Kidney (tissue), 14 donors: ENCODE results near the gene KRT7. TPM values are rescaled to one million over a fixed set of nuclear protein-coding genes. Genes with fewer than 3 reads are reported as not detected.
A peak's percentile ranks its signal among the peaks of the same experiment; 100 is the strongest.

Experiments
- DNase-seq, 5 donors: peaks; one replicate each; pipeline ENCODE4 v3.0.0-alpha.2; 2013 to 2020
- FAIRE-seq: peaks from 2 replicates; lab custom pipeline; 2012; peaks lifted over from hg19 to GRCh38; lab: Jason Lieb, UNC
- H3K27ac ChIP-seq, 2 donors: one replicate each; pipeline ENCODE4 v1.7.0; 2013; ENCODE audit warnings: low read depth in 2 of 2, low read length in 2 of 2, inconsistent platforms in 1 of 2
- H3K27me3 ChIP-seq: one replicate; pipeline ENCODE4 v1.7.1; 2013; ENCODE audit warnings: low read length, inconsistent platforms; ENCODE audit not compliant: control insufficient read depth, insufficient read depth
- H3K36me3 ChIP-seq, 3 donors: one replicate each; pipeline versions ENCODE4 v1.7.0 to v1.7.1; 2013; ENCODE audit warnings: low read length in 3 of 3, control low read depth in 1 of 3, inconsistent platforms in 1 of 3; ENCODE audit not compliant: insufficient read depth in 3 of 3, control insufficient read depth in 2 of 3
- H3K4me1 ChIP-seq, 3 donors: one replicate each; pipeline versions ENCODE4 v1.7.0 to v1.7.1; 2013; ENCODE audit warnings: low read length in 3 of 3, inconsistent platforms in 1 of 3, low read depth in 1 of 3; ENCODE audit not compliant: control insufficient read depth in 2 of 3, insufficient read depth in 2 of 3
- H3K4me3 ChIP-seq, 3 donors: one replicate each; pipeline versions ENCODE4 v1.7.0 to v1.8.1; 2013; ENCODE audit warnings: low read length in 3 of 3, control low read depth in 1 of 3, inconsistent platforms in 1 of 3
- H3K9ac ChIP-seq, 3 donors: one replicate each; pipeline versions ENCODE4 v1.7.0 to v1.7.1; 2013; ENCODE audit warnings: low read length in 3 of 3, control low read depth in 1 of 3, inconsistent platforms in 1 of 3
- H3K9me3 ChIP-seq, 3 donors: one replicate each; pipeline versions ENCODE4 v1.7.0 to v1.7.1; 2013; ENCODE audit warnings: low read length in 3 of 3, control low read depth in 1 of 3, inconsistent platforms in 1 of 3; ENCODE audit not compliant: control insufficient read depth in 2 of 3, insufficient read depth in 1 of 3
- intact Hi-C: fragments of 100-400 bp; cut with DNase I; formaldehyde crosslinking; loops from one replicate; pipeline ENCODE4 v1.11.1; 2022
- polyA plus RNA-seq: library from polyadenylated mRNA; stranded (reverse); fragments of 350-450 nt; fragmentation: Illumina TruSeq; extraction: RNeasy Lipid Tissue Mini Kit (QIAGEN cat#74804); gene quantifications from one replicate; pipeline ENCODE4 v1.2.3, GENCODE V29; 2014; ENCODE audit warnings: low read depth, low replicate concordance; ENCODE audit not compliant: insufficient read depth
- total RNA-seq: library from RNA; stranded (reverse); fragmentation: NEBNext Ultra II Directional; extraction: Animal tissue kit (Norgen Biotek cat#: 25700); gene quantifications from one replicate; pipeline ENCODE4 v1.2.1, GENCODE V29; 2021
- TF ChIP-seq, protein P1 (sequence below): IDR thresholded peaks from 3 replicates; pipeline ENCODE4 v1.5.1; 2012; ENCODE audit warnings: mild to moderate bottlenecking, moderate library complexity, borderline replicate concordance; ENCODE audit not compliant: insufficient read depth; ENCODE audit errors: extremely low read depth
- donor health status: control.
- donor health status: control.
- donor health status: control.
- donor health status: control.
- donor health status: control.
- donor health status: DM: yes; HTN: yes; CAD: no.
- donor health status: Normal renal cell carcinoma (clear cell type).

KRT7 gene
- total and polyA plus RNA-seq, 2 donors from 2014 or later, result 173 to 1,490 TPM

- Histone ChIP-seq H3K4me3 (no peak overlapping the region), H3K9ac (no peak overlapping the region), H3K27ac (no peak overlapping the region), H3K36me3 (no peaks in the 10 kb centered on the region), H3K9me3 (no peaks in the 10 kb centered on the region), H3K4me1 (peaks cover 0 to 14% (median 4%) of the 10 kb centered on the region in 3 donors), H3K27me3 (no peaks in the 10 kb centered on the region)
- peak in 2 of 5 donors; percentile 36 to 66 for DNase-seq
- TF ChIP-seq, protein P1, sequence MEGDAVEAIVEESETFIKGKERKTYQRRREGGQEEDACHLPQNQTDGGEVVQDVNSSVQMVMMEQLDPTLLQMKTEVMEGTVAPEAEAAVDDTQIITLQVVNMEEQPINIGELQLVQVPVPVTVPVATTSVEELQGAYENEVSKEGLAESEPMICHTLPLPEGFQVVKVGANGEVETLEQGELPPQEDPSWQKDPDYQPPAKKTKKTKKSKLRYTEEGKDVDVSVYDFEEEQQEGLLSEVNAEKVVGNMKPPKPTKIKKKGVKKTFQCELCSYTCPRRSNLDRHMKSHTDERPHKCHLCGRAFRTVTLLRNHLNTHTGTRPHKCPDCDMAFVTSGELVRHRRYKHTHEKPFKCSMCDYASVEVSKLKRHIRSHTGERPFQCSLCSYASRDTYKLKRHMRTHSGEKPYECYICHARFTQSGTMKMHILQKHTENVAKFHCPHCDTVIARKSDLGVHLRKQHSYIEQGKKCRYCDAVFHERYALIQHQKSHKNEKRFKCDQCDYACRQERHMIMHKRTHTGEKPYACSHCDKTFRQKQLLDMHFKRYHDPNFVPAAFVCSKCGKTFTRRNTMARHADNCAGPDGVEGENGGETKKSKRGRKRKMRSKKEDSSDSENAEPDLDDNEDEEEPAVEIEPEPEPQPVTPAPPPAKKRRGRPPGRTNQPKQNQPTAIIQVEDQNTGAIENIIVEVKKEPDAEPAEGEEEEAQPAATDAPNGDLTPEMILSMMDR, result no peak
- FAIRE-seq, result no peak
- intact Hi-C loops, result no loop called here
These were observed 32.8 kb upstream of the KRT7 start for GRCh38 chr12:52200086-52200780.

DNA sequence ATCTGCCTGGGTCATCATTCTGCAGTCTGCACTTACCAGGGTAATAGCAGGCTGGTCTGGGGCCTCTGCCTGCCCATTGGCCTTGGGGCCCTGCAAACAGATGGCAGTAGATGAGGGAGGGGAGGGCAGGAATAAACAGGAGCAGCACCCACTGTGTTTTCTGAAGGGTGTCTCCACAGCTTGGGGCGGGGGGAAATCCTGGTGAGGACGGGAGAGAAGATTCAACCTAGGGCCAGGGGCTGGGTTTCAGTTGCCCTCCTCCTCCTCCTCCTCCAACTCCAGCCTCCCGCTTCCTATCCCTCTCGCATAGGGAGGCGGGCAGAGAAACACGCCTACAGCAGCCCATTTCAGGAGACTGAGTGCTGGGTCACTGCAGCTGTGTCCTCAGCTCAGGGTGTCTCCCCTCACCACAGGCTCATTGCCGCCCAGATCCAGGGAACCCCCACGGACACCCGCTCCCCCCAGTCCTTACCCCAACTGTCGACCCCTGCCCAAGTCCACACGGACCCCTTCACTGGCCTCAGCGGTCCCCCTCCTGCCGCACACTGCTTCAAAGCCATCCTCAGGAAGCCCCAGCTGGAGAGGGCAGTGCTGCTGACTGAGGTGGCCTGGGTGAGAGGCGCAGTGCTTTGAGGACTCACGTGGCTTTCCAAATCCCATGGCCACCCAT lies 32.1 kb upstream of the KRT7 start:
- no peak for FAIRE-seq
- Histone ChIP-seq H3K9me3 (no peaks in the 10 kb centered on the region), H3K4me3 (no peak overlapping the region), H3K9ac (no peak overlapping the region), H3K27me3 (no peaks in the 10 kb centered on the region), H3K4me1 (peaks cover 0 to 14% (median 4%) of the 10 kb centered on the region in 3 donors), H3K27ac (no peak overlapping the region), H3K36me3 (no peaks in the 10 kb centered on the region)
- peak in 3 of 5 donors; percentile 58 to 69 (median 60) for DNase-seq
- TF ChIP-seq, protein P1, result no peak
- intact Hi-C loops, result no loop called here

DNA sequence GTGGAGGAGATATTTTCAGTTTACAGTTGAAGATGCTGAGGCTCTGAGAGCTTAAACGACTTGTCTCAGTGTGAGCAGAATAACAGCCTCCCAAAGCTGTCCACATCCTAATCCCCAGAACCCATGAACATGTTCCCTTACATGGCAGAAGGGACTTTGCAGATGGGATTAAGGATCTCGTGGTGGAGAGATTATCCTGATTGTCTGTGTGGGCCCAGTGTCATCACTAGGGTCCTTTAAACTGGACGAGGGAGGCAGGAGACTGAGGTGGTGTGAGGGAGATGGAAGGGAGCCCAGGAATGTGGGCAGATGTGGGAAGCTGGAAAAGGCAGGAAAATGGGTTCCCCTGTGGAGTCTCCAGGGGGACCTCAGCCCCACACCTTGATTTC lies 31.6 kb upstream of the KRT7 start:
- TF ChIP-seq, protein P1, result no peak
- intact Hi-C loops, result no loop called here
- Histone ChIP-seq H3K9ac (no peak overlapping the region), H3K4me1 (peaks cover 0 to 14% (median 4%) of the 10 kb centered on the region in 3 donors), H3K27ac (no peak overlapping the region), H3K4me3 (no peak overlapping the region), H3K36me3 (no peaks in the 10 kb centered on the region), H3K27me3 (no peaks in the 10 kb centered on the region), H3K9me3 (no peaks in the 10 kb centered on the region)
- FAIRE-seq, result no peak
- DNase-seq, result peak in 1 of 5 donors; percentile 38
